ENCODE data around the gene NEDD4L.

The NEDD4L gene

DNA sequence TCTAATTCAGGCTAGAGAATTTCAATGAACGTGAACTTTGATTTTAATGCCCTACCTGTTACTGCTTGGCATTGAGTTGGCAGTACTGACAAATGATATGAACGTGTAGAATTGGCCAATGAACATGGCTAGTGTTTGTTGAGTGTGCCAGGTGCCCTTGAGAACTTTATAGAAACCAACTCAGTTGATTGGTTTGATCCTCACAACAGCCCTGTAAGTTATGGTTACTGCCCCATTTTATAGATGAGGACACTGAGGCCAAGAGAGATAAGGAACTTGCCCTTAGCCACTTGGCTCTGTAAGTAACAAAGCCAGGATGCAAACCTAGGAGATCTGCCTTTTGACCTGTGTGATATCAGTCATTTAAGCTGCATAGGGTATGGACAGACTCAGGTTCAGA lies 275.7 kb downstream of the NEDD4L start:
- DNase-seq (ENCODE audit: low read depth) = no peak

DNA sequence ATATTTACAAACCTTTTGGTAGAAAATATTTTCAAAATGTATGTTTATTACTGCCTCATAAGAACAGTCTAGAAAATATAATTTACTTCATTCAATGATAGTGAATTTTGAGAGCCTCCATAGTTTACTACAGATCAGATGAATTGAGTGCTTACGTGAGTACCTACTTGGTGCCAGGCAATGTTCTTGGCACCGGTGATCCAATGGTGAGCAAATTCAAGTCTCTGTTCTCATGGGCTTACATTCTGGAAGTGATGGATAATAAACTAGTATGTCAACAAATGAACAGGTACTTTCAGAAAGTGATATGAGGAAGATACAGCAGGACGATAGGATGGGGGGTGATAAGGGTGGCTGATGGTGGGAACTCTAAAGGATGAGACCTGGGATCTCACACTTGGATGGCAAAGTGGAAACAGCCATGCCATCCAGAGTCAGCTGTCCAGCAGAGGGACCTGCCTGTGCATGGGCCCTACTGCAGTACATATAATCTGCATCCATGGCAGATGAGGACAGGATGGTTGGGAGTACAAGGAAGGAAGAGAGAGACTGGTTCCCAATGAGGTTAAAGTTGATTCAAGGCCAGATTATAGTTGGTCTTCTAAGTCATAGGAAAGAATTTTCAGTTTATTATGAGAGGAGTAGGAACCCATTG lies 277.0 kb downstream of the NEDD4L start:
- no peak for DNase-seq (ENCODE audit: low read depth)

DNA sequence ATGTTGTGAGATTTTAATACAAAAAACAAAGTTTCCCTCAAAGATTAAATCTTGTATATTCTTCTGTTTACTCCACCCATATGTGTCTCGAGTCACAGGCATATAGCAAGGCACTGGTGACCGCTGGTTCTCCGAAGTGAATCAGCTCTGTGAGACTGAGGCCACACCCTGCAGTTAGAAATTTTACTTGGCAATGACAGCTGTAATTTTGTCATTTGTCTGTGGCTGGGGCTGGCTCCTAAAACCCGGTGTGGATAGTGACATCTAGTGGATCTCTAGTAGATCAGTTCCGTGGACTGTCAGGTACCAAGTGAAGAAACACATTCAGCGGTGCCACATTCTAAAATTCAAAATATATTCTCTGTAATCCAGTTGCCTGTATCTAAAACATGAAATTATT lies 278.0 kb downstream of the NEDD4L start:
- peak; percentile 60 for DNase-seq (ENCODE audit: low read depth)

DNA sequence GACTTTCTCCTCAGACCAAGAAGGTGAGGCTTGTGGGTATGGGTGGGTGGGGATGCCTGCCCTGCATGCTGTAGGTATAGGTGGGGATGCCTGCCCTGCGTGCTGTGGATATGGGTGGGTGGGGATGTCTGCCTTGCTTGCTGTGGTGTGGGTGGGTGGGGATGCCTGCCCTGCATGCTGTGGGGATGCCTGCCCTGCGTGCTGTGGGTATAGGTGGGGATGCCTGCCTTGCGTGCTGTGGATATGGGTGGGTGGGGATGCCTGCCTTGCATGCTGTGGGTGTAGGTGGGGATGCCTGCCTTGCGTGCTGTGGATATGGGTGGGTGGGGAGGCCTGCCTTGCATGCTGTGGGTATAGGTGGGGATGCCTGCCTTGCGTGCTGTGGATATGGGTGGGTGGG lies 278.4 kb downstream of the NEDD4L start:
- DNase-seq (ENCODE audit: low read depth) = no peak

DNA sequence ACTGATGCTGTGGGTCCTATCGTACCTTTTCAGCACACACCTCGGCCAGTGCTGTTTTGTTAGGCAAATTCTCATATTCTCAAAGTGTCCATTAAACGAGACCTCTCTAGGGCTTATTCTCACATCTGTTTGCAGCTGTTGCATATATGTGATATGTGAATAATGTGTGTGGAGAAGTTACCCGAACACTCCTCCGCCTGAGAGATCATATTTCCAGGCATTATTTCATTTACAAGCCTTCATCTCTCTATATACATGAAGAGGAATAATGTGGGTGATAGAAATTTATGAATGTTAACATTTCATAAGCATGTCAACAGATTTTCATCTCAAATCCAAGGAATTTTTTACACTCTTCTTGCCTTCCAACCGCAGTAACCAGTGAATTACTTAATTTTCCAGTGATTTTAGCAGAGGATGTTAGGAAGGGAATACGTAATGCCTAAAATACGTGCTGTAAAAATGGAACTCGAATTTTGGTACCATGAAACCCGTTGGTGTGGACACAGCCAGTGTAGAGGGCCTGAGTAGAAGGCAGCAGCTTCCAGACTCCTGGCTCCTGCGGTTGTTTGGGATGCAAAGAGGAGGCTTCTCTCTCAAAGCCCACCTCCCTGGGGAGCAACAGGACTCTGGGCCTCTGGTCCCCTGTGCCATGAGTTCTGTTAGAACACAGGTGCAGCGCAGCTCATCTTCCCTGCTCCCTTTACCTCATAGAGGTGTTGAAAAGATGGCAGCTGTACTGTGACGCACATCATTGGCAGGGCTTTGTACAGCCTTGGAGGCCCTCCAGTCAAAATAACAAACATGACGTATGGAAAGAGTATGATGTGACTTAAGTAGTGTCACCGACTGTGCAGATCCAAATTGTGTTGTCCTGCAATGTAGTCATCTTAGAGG lies 280.1 kb downstream of the NEDD4L start:
- DNase-seq (ENCODE audit: low read depth) = no peak

DNA sequence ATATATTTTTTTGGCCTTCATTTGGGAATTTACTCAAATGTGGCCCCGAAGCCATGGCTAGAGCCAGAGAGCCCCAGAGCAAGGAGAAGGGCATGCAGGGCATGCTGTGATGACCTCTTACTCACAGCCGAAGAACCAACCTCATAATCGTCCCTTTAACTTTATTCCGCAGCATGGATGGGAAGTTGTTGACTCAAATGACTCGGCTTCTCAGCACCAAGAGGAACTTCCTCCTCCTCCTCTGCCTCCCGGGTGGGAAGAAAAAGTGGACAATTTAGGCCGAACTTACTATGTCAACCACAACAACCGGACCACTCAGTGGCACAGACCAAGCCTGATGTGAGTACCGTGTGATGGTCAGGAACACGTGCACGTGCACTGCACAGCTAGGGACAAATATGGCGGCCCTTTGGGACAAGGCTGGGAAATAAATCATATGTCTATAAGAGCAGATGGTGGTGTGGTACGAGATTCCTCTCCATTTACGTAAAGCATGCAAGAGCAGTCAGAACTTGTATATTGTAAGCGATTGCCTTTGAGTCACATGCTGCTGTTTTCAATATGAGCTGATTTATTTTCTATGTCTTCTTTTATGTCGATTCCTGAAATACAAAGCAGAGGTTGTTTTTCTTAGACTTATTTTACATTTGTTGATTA lies 280.9 kb downstream of the NEDD4L start:
- DNase-seq (ENCODE audit: low read depth) = no peak

DNA sequence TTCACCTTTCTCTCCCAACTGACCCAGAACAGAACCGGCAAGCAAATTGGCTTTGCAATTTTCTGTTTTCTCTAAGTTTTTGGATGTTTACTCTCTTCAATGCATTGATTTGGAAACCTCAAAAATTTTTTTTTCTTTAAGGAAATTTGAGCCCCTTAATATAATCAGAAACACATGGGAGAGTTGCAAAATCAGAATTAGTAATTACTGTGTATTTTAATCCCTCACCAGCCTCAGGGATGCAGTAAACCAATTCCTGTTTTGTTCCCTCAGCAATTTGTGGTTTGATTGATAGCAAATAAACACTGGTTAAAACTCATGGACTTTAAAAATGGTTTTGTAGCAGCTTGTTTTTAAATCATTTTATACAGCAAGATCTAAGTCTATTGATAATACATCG lies 281.5 kb downstream of the NEDD4L start:
- DNase-seq (ENCODE audit: low read depth) = no peak

DNA sequence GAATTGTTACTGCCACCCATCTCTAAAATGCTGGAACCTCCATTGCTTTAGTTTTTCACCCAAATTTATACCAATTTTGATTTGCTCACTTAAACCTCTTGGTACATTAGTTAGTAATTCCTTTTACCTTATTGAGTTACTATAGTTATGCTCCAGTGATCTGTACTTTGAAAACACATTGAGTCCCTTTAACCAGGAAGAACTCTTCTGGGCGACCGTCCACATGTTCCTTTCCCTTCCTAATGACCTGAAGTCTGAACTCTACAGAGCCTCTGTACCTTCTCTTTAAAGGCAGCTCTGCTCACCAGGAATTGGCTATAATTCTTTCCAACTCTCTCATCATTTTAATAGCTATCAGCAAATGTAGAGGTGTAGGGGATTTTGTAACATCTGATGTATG lies 290.0 kb downstream of the NEDD4L start:
- no peak for DNase-seq (ENCODE audit: low read depth)

DNA sequence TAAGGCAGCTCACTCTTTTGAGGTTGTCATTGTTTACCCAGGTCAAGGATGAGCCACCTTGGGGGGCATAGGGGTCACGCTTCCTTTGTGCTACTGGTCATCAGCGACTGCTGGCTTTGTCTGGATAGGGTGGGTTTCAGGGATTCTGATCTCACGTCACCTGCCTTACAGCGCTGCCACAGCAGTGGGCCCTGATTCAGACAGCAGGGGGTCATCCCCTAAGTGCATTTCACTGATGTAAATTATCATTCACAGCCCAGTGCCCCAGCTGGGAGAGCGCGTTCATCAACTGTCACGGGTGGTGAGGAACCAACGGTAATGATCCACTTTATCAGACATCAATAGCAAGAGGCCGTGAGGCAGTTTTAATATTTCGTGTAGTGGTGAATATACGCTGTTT lies 291.2 kb downstream of the NEDD4L start:
- DNase-seq (ENCODE audit: low read depth) = no peak

DNA sequence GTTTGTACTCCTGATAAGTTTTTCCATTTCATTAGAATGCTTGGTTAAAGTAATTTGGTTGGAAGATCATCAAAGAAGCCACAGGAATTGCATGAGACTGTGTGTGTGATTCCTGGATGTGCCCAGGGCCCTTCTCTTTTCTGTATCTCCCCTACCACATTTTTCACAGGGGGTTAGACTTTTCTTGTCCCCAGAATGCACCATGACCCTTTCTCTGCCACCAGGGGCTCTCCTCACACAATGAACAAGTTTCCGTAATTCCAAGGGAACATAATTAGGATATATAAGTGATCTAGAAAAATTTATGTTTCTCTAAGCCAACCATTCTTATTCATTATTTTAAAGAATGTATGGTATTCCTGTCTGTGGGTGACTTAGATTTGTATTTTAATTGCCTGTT lies 291.8 kb downstream of the NEDD4L start:
- no peak for DNase-seq (ENCODE audit: low read depth)

DNA sequence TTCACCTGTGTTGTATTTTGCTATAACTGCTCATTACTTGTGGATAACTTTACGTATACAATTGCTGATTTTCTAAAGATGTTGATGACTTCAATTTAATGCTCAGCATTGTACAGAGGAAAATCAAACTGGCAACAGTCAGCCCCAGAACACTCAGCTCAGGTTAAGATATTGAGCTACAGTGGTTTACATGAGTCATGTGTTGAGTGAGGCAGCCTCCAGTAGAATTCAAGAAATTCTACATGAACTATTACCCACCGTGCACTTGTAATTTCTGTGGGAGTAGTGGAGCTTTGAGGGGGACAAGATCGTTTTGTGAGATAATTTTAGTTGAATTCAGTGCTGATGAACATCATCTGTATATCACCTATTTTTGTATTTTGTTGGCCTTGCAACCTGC lies 292.6 kb downstream of the NEDD4L start:
- DNase-seq (ENCODE audit: low read depth) = no peak

DNA sequence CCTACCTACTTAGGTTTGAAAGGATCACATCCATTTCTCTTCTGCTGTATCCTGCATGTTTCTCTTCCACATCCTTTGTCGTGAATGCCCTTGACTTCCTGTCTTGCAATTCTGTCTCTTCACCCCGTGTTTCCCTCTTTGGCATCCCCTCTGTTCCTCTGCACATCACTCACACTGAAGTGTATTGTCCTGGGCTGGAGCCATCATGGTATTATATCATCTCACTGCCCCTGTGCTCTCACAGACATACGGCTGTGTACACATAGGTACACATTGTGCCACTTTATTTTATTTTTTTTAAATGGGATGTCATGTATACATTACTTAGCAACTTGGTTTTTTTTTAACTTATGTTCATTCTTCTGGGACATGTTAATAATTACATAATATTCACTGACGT lies 293.3 kb downstream of the NEDD4L start:
- no peak for DNase-seq (ENCODE audit: low read depth)

DNA sequence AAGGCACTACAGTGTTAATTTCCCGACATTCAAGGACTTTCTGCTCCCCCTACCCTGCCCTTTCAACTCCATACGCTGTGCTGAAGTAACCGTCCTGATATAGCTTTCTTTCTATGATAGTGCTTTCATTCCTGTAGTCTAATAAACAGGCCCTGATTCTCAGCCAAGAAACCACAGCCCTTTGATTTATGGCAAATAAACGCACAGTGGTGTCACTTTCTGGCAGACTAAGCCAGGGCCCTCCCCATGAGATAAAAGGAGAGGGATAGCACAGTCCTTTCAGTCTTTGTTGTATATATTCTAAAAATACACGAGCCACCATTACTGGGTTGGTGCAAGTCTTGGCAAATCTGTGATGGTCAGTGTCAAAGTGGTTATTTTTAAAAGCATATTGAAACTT lies 293.7 kb downstream of the NEDD4L start:
- no peak for DNase-seq (ENCODE audit: low read depth)

DNA sequence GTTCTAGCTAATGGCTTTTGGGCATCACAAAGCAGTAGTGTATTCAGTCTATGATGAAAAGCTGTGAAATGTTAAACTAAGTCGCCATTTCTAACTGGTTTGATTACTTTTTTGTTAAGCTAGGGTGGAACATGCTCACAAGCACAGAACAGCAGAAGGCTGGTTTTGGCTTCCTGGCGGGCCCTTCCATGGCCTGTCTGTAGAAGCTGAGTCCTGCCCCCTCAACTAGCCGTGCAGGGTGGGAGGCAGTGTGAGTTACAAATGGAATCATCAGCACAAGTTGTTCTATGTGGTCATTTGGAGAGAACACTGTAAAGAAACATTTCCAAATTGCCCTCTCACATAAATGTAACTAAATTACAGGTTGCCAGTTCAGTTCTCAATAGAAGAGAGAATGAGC lies 294.1 kb downstream of the NEDD4L start:
- no peak for DNase-seq (ENCODE audit: low read depth)

DNA sequence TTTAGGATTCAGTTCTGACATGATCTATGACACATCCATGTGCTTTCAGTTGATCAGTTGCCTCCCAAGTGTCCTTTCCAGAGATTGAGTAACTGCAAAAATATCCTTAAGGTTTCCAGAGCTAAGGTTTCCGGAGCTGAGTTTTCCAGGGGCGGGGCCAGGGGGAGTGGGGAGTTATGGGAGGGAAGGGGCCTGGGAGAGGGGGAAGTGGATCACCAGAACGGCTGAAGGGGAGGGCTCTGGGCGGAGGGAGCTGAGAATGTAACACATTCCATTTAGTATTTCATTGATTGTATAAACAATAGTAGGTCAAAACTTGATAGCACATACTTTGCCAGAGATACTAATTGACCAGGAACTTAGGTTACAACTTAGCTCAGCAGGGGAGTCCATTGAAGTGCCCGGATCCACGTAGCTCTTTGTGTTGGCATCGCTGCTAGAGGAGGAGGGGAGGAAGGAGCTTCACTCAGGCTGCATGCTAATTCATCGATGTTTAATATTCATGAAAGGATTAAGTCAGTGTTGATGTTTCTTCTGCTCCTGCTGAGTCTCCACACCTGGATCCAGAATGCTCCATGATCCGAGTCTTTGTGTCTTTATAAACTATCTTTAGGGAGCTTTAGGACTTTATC lies 295.1 kb downstream of the NEDD4L start:
- no peak for DNase-seq (ENCODE audit: low read depth)

DNA sequence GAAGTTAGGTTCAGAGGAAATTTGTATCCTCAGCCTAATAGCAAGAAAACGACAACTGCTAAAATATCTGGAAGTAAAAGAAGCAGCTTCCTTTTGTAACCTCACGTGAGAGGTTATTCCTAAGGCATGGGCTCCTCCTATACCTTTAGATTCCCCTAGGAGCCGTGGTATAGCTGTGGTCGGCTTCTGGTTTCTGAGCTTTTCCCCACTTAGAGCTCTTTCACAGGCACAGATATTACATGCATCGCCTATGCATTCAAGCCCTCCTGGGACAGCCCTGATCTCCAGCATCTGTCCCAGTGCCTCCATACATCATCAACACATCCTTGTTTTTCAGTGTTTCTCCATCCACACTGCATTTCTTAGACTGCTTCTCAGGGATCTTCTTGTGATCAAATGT lies 295.9 kb downstream of the NEDD4L start:
- DNase-seq (ENCODE audit: low read depth) = no peak

DNA sequence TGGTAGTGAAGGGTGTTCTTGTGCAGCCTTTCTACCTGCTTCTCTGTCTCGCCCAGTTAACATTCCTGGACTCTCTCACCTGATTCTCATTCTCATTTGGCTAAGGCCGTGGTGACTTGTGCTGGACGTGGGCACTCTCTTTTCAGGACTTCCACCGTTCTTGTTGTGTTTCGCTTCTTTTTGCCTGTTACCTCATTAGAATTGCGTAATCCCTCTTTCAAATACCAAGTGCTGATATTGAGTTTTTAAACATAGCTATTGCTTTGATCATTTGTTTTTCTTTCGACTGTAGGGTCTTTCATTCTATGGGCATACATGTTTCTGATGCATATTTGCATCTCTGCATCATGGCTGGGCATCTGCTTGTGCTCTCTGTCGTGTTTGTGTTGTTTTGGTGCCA lies 297.9 kb downstream of the NEDD4L start:
- DNase-seq (ENCODE audit: low read depth) = no peak

DNA sequence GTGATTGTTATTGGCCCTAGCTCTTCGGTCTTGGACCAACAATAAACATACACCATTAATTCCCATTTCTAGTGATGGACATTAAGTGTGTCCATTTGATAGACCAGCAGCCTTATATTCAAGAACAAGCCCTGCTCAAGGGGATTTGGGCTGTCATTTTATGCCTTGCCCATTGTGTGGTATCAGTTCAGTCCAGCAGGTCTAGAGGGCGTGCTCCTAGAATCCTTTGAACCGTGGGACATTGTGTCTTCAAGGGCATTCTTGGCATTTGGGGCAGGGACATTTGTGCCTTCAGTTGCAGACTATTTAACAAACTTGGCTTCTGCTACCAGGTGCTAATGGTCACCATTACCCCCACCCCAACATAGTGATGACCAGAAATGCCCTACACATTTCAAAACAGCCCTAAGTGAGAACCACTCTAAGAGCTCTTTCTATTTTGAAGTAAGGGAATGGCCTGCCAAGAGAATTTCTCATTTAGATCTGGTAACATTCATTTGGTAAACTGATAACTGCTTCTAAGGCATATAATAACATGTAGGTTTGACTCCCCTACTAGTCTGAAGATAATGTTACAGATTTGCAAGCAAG lies 300.1 kb downstream of the NEDD4L start:
- DNase-seq (ENCODE audit: low read depth) = no peak

DNA sequence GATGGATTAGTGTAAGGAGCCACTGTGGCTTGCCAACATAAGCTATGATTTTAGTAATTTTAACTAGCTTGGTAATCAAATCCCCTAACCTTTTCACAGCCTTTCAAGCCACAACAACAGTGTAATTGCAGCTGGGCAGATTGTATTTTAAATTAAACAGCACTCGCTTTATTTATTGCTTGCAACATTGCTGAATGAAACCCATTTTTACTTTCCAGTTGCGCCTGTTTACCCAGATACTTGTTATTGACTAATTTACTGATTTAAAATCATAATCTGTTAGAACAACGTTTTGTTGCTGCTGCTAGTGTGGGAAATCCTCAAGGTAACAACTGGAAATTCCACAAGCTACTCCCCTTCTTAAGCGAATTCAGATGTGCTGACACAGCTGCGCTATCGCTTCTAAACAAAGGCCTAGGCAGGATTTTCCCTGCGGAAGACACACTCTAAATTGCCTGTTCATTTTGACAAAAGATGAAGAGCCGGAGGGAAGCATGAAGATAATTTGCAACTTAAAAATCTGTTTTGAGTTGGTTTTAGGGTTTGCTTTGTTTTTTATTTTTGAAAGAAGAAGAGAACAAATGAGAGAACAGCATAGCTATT lies 300.9 kb downstream of the NEDD4L start:
- DNase-seq (ENCODE audit: low read depth) = no peak

DNA sequence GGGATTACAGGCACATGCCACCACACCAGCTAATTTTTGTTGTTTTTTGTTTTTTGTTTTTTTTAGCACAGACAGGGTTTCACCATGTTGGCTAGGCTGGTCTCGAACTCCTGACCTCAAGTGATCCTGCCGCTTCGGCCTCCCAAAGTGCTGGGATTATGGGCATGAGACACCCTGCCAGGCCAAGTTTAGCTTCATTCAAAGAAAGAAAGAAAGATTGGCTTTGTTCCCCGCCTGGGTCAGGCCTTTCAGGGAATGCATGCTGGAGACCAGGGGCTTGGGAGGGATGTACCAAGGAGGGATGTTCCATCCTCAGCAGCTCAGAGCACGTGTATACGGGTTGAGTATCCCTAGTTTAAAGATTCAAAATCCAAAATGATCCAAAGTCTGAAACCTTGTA lies 301.8 kb downstream of the NEDD4L start:
- no peak for DNase-seq (ENCODE audit: low read depth)

DNA sequence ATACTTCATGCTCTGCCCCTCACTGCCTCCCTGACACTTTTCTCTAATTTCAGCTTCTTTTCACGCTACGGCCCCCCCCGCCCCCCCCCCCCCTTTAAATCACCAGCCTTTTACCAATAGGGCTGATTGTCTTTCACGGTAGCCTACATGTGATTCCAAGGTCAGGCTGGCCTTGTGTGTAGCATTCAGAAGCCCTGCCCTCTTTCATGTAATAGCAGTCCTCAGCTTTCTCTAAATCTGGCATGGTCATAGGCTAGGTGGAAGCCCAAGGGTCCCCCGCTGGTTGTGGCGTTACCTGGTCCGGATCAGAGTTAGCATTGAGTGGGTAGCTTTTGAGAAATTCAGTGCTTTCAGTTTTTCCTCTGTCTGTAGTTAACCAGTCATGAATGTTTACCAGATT lies 303.1 kb downstream of the NEDD4L start:
- DNase-seq (ENCODE audit: low read depth) = no peak

DNA sequence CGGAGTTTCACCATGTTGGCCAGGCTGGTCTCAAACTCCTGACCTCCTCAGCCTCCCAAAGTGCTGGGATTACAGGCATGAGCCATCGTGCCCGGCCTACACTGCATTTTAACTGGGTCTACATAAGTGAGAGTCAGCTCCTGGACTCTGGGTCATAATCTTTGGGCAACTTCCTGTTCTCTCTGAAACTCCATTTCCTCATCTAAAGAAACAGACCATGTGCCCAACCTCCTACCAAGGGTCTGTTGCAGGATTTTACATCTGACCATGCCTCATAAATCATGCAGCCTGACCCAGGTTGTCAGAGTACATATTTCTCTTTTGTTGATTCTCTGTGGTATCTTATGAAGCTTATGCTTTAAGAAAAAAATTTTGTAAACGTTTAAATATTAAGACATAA lies 304.5 kb downstream of the NEDD4L start:
- DNase-seq (ENCODE audit: low read depth) = no peak
